HCT116 (cell line): ENCODE results near the gene CRADD. TPM values are rescaled to one million over a fixed set of nuclear protein-coding genes. Genes with fewer than 3 reads are reported as not detected.

Experiments
- ATAC-seq: fragments of 200-7000 bp; cut with Tn5 transposase; 2 replicates; pipeline ENCODE4 v1.9.1; 2020; ENCODE audit warnings: mild to moderate bottlenecking, moderate library complexity
- BruUV-seq: library from RNA; stranded (reverse); fragments of 400-500 nt; replicated peaks from 2 replicates; lab custom pipeline; 2021; lab: Mats Ljungman, UMichigan
- CTCF ChIA-PET: fragments of 300-600 bp; sonication (Branson Sonifier 250); formaldehyde crosslinking; loops from one replicate; lab custom pipeline; 2021; ENCODE audit warnings: antibody characterized with exemption; lab: Charles Lee
- POLR2A ChIA-PET: fragments of 300-600, 350-600 bp; sonication (Branson Sonifier 250); formaldehyde crosslinking; loops from one replicate; lab custom pipeline; 2021; ENCODE audit warnings: antibody characterized with exemption; lab: Charles Lee
- RAD21 ChIA-PET, 2 experiments: fragments of 300-600 bp; sonication (Branson Sonifier 250); formaldehyde crosslinking; loops; one replicate each; lab custom pipeline; 2023; ENCODE audit warnings: low total read pairs in 2 of 2; ENCODE audit not compliant: uncharacterized antibody in 2 of 2, unreplicated experiment in 2 of 2, low non-redundant PET in 1 of 2; lab: Charles Lee
- DNase-seq: peaks from one replicate; pipeline ENCODE4 v3.0.0-alpha.2; 2010; ENCODE audit warnings: low read depth, low spot score
- H2AFZ ChIP-seq: fragments of 200-600 bp; shearing (Covaris generic), sonication (generic); 2 replicates; pipeline ENCODE4 v1.6.1; 2017; ENCODE audit warnings: low read depth, mixed run types, mixed read lengths, antibody characterized with exemption, low read length; ENCODE audit not compliant: poor library complexity, severe bottlenecking
- H3K27ac ChIP-seq: 2 replicates; pipeline ENCODE4 v1.5.1; 2012; ENCODE audit warnings: low read depth, low read length
- H3K27me3 ChIP-seq: fragments of 200-600 bp; sonication (generic); 2 replicates; pipeline ENCODE4 v1.6.1; 2016; ENCODE audit warnings: mixed run types, low read length, mixed read lengths; ENCODE audit not compliant: insufficient read depth
- H3K36me3 ChIP-seq, 2 experiments: fragments of 200-500 bp in 1 of 2; fragments of 200-600 bp in 1 of 2; sonication (Bioruptor generic) in 1 of 2; sonication (generic) in 1 of 2; 2 replicates each; pipeline versions ENCODE4 v1.5.1 to v1.6.1; 2014 to 2016; ENCODE audit warnings: low read length in 2 of 2, inconsistent platforms in 1 of 2, mixed read lengths in 1 of 2, mixed run types in 1 of 2; ENCODE audit not compliant: insufficient read depth in 2 of 2, control insufficient read depth in 1 of 2
- H3K4me1 ChIP-seq, 2 experiments: fragments of 200-600 bp in 1 of 2; sonication (generic) in 1 of 2; 2 replicates each; pipeline versions ENCODE4 v1.5.1 to v1.6.1; 2012 to 2017; ENCODE audit warnings: low read length in 2 of 2, inconsistent platforms in 1 of 2, mild to moderate bottlenecking in 1 of 2, mixed read lengths in 1 of 2, mixed run types in 1 of 2, moderate library complexity in 1 of 2; ENCODE audit not compliant: insufficient read depth in 2 of 2, control insufficient read depth in 1 of 2
- H3K4me2 ChIP-seq: fragments of 200-600 bp; sonication (generic); 2 replicates; pipeline ENCODE4 v1.6.1; 2017; ENCODE audit warnings: mixed run types, low read length, mixed read lengths
- H3K4me3 ChIP-seq, 2 experiments: fragments of 200-600 bp in 1 of 2; sonication (generic) in 1 of 2; replicated peaks in 1 of 2; 2 replicates each; pipeline ENCODE4 v1.5.1; 2011 to 2016; ENCODE audit warnings: low read length in 2 of 2, control low read depth in 1 of 2, low read depth in 1 of 2, mild to moderate bottlenecking in 1 of 2, mixed read lengths in 1 of 2, mixed run types in 1 of 2
- H3K79me2 ChIP-seq: fragments of 200-600 bp; sonication (generic); 2 replicates; pipeline ENCODE4 v1.6.1; 2017; ENCODE audit warnings: mild to moderate bottlenecking, mixed run types, low read length, moderate library complexity, mixed read lengths; ENCODE audit not compliant: insufficient read depth
- H3K9ac ChIP-seq: fragments of 200-600 bp; sonication (generic); 2 replicates; pipeline ENCODE4 v1.6.1; 2016; ENCODE audit warnings: low read length, mixed read lengths
- H3K9me2 ChIP-seq: fragments of 200-600 bp; sonication (generic), shearing (Covaris generic); 2 replicates; pipeline ENCODE4 v1.6.1; 2017; ENCODE audit warnings: mixed run types, mild to moderate bottlenecking, moderate library complexity; ENCODE audit not compliant: insufficient read depth
- H3K9me3 ChIP-seq, 2 experiments: fragments of 200-500 bp in 1 of 2; fragments of 200-600 bp in 1 of 2; sonication (Bioruptor generic) in 1 of 2; sonication (generic) in 1 of 2; 2 replicates each; pipeline ENCODE4 v1.6.1; 2014 to 2017; ENCODE audit warnings: low read length in 2 of 2, mixed read lengths in 2 of 2, inconsistent platforms in 1 of 2, low read depth in 1 of 2, mild to moderate bottlenecking in 1 of 2, mixed run types in 1 of 2, moderate library complexity in 1 of 2; ENCODE audit not compliant: control insufficient read depth in 1 of 2, insufficient read depth in 1 of 2
- H4K20me1 ChIP-seq: fragments of 200-600 bp; sonication (generic), shearing (Covaris generic); 2 replicates; pipeline ENCODE4 v1.6.1; 2017; ENCODE audit warnings: mixed run types, mild to moderate bottlenecking, moderate library complexity; ENCODE audit not compliant: insufficient read depth
- CEBPB ChIP-seq: IDR thresholded peaks from 2 replicates; pipeline ENCODE4 v1.6.1; 2012; ENCODE audit warnings: low read depth
- EZH2 ChIP-seq: fragments of 200-600 bp; sonication (generic); IDR thresholded peaks from 2 replicates; pipeline ENCODE4 v1.6.1; 2017; ENCODE audit warnings: antibody characterized with exemption, mixed run types
- EZH2phosphoT487 ChIP-seq: fragments of 200-600 bp; IDR thresholded peaks from 2 replicates; pipeline ENCODE4 v1.6.1; 2018; ENCODE audit warnings: antibody characterized with exemption, borderline replicate concordance
- FOSL1 ChIP-seq: IDR thresholded peaks from 2 replicates; pipeline ENCODE4 v1.6.1; 2012; ENCODE audit warnings: low read depth
- SIN3A ChIP-seq: IDR thresholded peaks from 2 replicates; pipeline ENCODE4 v1.6.1; 2012; ENCODE audit warnings: low read depth
- SRF ChIP-seq: IDR thresholded peaks from 2 replicates; pipeline ENCODE4 v1.6.1; 2012; ENCODE audit warnings: low read depth
- YY1 ChIP-seq: IDR thresholded peaks from 2 replicates; pipeline ENCODE4 v1.6.1; 2011; ENCODE audit warnings: low read length, low read depth, moderate library complexity, mild to moderate bottlenecking; ENCODE audit not compliant: insufficient replicate concordance; ENCODE audit errors: extremely low read depth
- ZBTB33 ChIP-seq: IDR thresholded peaks from 2 replicates; pipeline ENCODE4 v1.6.1; 2011; ENCODE audit warnings: mild to moderate bottlenecking, low read length, moderate library complexity; ENCODE audit not compliant: insufficient replicate concordance; ENCODE audit errors: extremely low read depth
- ZFX ChIP-seq: fragments of 450-650 bp; IDR thresholded peaks from 2 replicates; pipeline ENCODE4 v1.6.1; 2017
- ZNF274 ChIP-seq: fragments of 200-500 bp; sonication (Bioruptor generic); IDR thresholded peaks from 2 replicates; pipeline ENCODE4 v1.6.1; 2014; ENCODE audit warnings: mild to moderate bottlenecking, low read depth, low read length, inconsistent platforms
- intact Hi-C: fragments of 100-400 bp; cut with micrococcal nuclease; formaldehyde crosslinking; loops from 2 replicates; pipeline ENCODE4 v1.10.0; 2022
- total RNA-seq: library from RNA; stranded (reverse); gene quantifications from one replicate; pipeline ENCODE4 v1.2.1, GENCODE V29; 2021; ENCODE audit not compliant: unreplicated experiment
- TF ChIP-seq, protein P1 (sequence below): IDR thresholded peaks from 2 replicates; pipeline ENCODE4 v1.6.1; 2012; ENCODE audit warnings: low read depth
- TF ChIP-seq, protein P2 (sequence below): IDR thresholded peaks from 2 replicates; pipeline ENCODE4 v1.6.1; 2012
- TF ChIP-seq, protein P3 (sequence below), 3 experiments: fragments of 200-600 bp in 1 of 3; sonication (generic) in 1 of 3; IDR thresholded peaks in 2 of 3; conservative IDR thresholded peaks in 1 of 3; 2 replicates each; pipeline ENCODE4 v1.5.1; 2012 to 2017; ENCODE audit warnings: low read depth in 2 of 3, low read length in 2 of 3, antibody characterized with exemption in 1 of 3, borderline replicate concordance in 1 of 3, control low read depth in 1 of 3, mild to moderate bottlenecking in 1 of 3, mixed read lengths in 1 of 3, mixed run types in 1 of 3, moderate library complexity in 1 of 3; ENCODE audit not compliant: insufficient read depth in 1 of 3

The CRADD gene
- total RNA-seq, 1 experiment from 2014 or later, result 12.2 TPM

- Histone ChIP-seq H3K9ac (no peak overlapping the region), H3K79me2 (no peaks in the 10 kb centered on the region), H3K9me2 (no peaks in the 10 kb centered on the region), H3K4me3 (no peak overlapping the region), H3K27ac (no peak overlapping the region)
- intact Hi-C loops, result no loop called here
- no TSS peak for BruUV-seq
- TF ChIP-seq EZH2 (no peak), YY1 (no peak), SIN3A (no peak), SRF (no peak)
- TF ChIP-seq, all 23 proteins: peak for 0
- Histone ChIP-seq H4K20me1 (no peaks in the 10 kb centered on the region), H3K4me1 (no peaks in the 10 kb centered on the region), H3K27me3 (no peaks in the 10 kb centered on the region), H3K4me2 (no peak overlapping the region), H3K36me3 (no peaks in the 10 kb centered on the region), H3K9me3 (no peaks in the 10 kb centered on the region), H2AFZ (no peak overlapping the region)
- DNase-seq (no peak), ATAC-seq (no peak)
- POLR2A ChIA-PET, result no interaction called here
- CTCF ChIA-PET, result no interaction called here
- RAD21 ChIA-PET, result no interaction called here
Observed at GRCh38 chr12:93896952-93897351, 219.8 kb downstream of the CRADD start.

- BruUV-seq, result no TSS peak
- Histone ChIP-seq H3K9me2 (no peaks in the 10 kb centered on the region), H3K9me3 (no peaks in the 10 kb centered on the region), H3K36me3 (no peaks in the 10 kb centered on the region), H3K4me2 (no peak overlapping the region), H3K79me2 (no peaks in the 10 kb centered on the region), H2AFZ (no peak overlapping the region), H4K20me1 (no peaks in the 10 kb centered on the region), H3K4me3 (no peak overlapping the region), H3K27ac (no peak overlapping the region), H3K27me3 (no peaks in the 10 kb centered on the region), H3K4me1 (peaks cover 0 to 5% of the 10 kb centered on the region in 2 experiments; a peak in 1 of 4 replicates), H3K9ac (no peak overlapping the region)
- POLR2A ChIA-PET, result no interaction called here
- CTCF ChIA-PET, result no interaction called here
- RAD21 ChIA-PET, result no interaction called here
- DNase-seq (no peak), ATAC-seq (no peak)
- intact Hi-C loops, result no loop called here
- TF ChIP-seq, protein P1, sequence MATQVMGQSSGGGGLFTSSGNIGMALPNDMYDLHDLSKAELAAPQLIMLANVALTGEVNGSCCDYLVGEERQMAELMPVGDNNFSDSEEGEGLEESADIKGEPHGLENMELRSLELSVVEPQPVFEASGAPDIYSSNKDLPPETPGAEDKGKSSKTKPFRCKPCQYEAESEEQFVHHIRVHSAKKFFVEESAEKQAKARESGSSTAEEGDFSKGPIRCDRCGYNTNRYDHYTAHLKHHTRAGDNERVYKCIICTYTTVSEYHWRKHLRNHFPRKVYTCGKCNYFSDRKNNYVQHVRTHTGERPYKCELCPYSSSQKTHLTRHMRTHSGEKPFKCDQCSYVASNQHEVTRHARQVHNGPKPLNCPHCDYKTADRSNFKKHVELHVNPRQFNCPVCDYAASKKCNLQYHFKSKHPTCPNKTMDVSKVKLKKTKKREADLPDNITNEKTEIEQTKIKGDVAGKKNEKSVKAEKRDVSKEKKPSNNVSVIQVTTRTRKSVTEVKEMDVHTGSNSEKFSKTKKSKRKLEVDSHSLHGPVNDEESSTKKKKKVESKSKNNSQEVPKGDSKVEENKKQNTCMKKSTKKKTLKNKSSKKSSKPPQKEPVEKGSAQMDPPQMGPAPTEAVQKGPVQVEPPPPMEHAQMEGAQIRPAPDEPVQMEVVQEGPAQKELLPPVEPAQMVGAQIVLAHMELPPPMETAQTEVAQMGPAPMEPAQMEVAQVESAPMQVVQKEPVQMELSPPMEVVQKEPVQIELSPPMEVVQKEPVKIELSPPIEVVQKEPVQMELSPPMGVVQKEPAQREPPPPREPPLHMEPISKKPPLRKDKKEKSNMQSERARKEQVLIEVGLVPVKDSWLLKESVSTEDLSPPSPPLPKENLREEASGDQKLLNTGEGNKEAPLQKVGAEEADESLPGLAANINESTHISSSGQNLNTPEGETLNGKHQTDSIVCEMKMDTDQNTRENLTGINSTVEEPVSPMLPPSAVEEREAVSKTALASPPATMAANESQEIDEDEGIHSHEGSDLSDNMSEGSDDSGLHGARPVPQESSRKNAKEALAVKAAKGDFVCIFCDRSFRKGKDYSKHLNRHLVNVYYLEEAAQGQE, result no peak
- TF ChIP-seq ZNF274 (no peak), ZBTB33 (no peak), FOSL1 (no peak), CEBPB (no peak), ZFX (no peak), SRF (no peak), EZH2phosphoT487 (no peak)
- TF ChIP-seq, protein P2, sequence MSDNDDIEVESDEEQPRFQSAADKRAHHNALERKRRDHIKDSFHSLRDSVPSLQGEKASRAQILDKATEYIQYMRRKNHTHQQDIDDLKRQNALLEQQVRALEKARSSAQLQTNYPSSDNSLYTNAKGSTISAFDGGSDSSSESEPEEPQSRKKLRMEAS, result no peak
- TF ChIP-seq, protein P3, sequence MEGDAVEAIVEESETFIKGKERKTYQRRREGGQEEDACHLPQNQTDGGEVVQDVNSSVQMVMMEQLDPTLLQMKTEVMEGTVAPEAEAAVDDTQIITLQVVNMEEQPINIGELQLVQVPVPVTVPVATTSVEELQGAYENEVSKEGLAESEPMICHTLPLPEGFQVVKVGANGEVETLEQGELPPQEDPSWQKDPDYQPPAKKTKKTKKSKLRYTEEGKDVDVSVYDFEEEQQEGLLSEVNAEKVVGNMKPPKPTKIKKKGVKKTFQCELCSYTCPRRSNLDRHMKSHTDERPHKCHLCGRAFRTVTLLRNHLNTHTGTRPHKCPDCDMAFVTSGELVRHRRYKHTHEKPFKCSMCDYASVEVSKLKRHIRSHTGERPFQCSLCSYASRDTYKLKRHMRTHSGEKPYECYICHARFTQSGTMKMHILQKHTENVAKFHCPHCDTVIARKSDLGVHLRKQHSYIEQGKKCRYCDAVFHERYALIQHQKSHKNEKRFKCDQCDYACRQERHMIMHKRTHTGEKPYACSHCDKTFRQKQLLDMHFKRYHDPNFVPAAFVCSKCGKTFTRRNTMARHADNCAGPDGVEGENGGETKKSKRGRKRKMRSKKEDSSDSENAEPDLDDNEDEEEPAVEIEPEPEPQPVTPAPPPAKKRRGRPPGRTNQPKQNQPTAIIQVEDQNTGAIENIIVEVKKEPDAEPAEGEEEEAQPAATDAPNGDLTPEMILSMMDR (IDR thresholded peaks at IDR 0.05 in 2 of 3, conservative IDR thresholded peaks at IDR 0.05 in 1 of 3; ENCODE audit: borderline replicate concordance in 1 of 3, insufficient read depth in 1 of 3, low read depth in 2 of 3, low read length in 2 of 3), result no peak
Observed at GRCh38 chr12:93901739-93902138, 224.6 kb downstream of the CRADD start.
